ENCODE measurements around the gene MICALL1. TPM values are rescaled to one million over a fixed set of nuclear protein-coding genes. Genes with fewer than 3 reads are reported as not detected.
"Not testable (repeated sequence)": the region's sequence is repeated elsewhere in the genome, so short reads cannot be mapped to it uniquely, and the experiment has no call there.

Gene MICALL1
- total RNA-seq, 2 experiments from 2014 or later, result 14.2 to 16.6 TPM

- H3K4me3 Mint-ChIP-seq, H3K27me3 Mint-ChIP-seq, H3K9me3 Mint-ChIP-seq, H3K27ac Mint-ChIP-seq, DNase-seq, H3K4me1 Mint-ChIP-seq, H3K36me3 Mint-ChIP-seq: not testable (repeated sequence)
Observed at GRCh38 chr22:37976022-37976421, 69.9 kb downstream of the MICALL1 start.

DNA sequence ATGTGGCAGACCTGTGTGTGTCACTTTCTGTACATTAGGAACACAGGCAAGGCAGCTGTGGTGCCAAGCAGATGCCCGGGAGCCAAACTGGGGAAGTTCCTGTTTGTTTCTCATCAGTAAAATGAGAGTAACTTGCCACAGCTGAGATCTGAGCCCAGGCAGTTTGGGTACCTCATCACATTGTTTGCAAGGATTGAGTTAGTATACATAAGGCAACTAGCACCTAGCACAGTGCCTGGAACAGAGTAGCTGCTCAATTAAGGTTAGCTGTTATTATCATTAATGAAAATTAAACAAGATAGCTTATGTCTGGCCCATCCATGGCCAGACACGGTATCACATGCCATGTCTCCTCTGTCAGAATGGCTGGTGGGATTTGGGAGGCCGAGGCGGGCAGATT, 70.5 kb downstream of the MICALL1 start:
- no peak for DNase-seq
- Mint-ChIP-seq H3K4me3 (no peak overlapping the region), H3K9me3 (no peaks in the 10 kb centered on the region), H3K4me1 (no peaks in the 10 kb centered on the region), H3K36me3 (no peaks in the 10 kb centered on the region), H3K27me3 (no peaks in the 10 kb centered on the region), H3K27ac (no peak overlapping the region)

- H3K4me3 Mint-ChIP-seq, result no peak overlapping the region
- no peaks in the 10 kb centered on the region for H3K36me3 Mint-ChIP-seq
- H3K27me3 Mint-ChIP-seq, result no peaks in the 10 kb centered on the region
- H3K4me1 Mint-ChIP-seq, result no peaks in the 10 kb centered on the region
- no peaks in the 10 kb centered on the region for H3K9me3 Mint-ChIP-seq
- H3K27ac Mint-ChIP-seq, result no peak overlapping the region
- no peak for DNase-seq
Observed at GRCh38 chr22:37979782-37980181, 73.7 kb downstream of the MICALL1 start.

GRCh38 chr22:37981282-37982011, 75.3 kb downstream of the MICALL1 start:
- Mint-ChIP-seq H3K27ac (no peak overlapping the region), H3K4me3 (no peak overlapping the region), H3K9me3 (no peaks in the 10 kb centered on the region)

DNA sequence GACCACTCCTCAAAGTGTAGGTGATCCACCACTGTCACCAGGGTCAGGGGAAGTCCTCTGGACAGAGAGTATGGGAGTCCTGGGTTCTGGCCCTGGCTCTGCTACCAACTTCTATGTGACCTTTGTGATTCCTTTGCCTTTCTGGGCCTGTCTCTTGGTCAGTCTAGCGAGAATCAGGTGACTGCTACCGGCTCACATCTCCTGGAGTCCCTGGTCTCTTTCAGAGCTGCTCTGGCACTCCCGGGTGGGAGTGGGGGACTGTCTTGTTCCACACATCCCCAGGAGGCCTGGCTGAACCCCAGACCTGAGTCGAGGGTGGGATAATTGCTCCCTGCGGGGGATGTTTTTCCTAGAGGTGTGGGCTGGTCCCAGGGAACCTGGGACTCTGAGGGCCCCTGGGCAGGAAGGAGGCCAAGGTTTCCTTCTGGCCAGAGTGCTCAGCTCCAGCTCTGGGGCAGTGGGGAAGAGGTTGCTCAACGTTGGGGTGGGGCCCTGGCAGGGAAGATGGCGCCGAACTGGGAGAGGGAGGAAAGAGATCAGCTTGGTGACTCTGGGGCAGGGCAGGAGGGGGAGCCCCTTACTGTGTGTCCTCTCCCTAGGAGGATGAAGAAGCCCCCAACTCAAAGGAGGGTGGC, 76.2 kb downstream of the MICALL1 start:
- H3K27ac Mint-ChIP-seq, result no peak overlapping the region
- H3K4me3 Mint-ChIP-seq, result no peak overlapping the region

More at GRCh38 chr22:37981282-37982011, 75.3 kb downstream of the MICALL1 start:
- Mint-ChIP-seq H3K36me3 (no peaks in the 10 kb centered on the region), H3K4me1 (no peaks in the 10 kb centered on the region), H3K27me3 (no peaks in the 10 kb centered on the region)
- no peak for DNase-seq

DNA sequence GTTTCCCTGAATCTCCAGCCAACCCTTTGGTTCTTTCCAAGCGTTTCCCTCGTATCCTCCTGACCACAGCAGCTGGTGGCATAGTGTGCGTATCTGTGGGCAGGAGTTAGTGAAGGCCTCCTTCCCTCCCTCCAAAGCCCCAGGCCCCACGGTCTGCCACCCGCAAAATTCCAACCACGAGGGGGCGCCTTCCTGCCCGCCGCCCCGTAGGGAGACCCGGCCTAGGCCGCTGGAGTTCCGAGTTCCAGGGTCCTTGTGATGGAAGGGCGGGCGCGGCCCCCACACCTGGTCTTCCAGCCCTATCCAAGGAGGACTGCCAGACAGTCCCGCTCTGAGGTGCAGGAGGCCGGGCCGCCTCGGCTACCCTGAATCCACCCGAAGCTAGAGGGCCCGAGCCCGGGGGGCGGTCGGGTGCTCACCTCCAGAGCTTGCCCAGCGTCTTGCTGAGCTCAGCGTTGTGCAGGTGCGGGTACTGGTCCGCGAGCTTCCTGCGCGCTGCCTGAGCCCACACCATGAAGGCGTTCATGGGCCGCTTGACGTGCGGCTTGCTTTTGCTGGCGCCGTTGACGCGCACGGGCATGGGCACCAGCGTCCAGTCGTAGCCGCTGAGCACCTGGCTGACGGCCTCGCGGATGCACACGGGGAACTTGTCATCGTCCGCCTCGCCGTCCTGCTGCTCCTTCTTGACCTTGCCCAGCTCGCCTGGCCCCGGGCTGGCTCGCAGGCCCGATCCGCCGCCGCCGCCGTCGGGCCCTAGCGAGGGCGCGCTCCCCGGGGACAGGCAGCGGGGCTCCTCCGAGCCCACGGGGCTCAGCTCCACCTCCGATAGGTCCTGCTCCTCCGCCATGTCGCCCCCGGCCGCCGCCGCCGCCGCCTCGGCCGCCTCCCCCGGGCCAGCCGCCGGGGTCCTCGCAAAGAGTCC, 77.1 kb downstream of the MICALL1 start:
- Mint-ChIP-seq H3K9me3 (no peaks in the 10 kb centered on the region), H3K36me3 (no peaks in the 10 kb centered on the region), H3K27me3 (no peaks in the 10 kb centered on the region), H3K27ac (no peak overlapping the region), H3K4me3 (no peak overlapping the region), H3K4me1 (no peaks in the 10 kb centered on the region)
- DNase-seq, result no peak

More for the DNA sequence above, 76.2 kb downstream of the MICALL1 start:
- Mint-ChIP-seq H3K36me3 (no peaks in the 10 kb centered on the region), H3K9me3 (no peaks in the 10 kb centered on the region), H3K4me1 (no peaks in the 10 kb centered on the region), H3K27me3 (no peaks in the 10 kb centered on the region)
- DNase-seq, result no peak

DNA sequence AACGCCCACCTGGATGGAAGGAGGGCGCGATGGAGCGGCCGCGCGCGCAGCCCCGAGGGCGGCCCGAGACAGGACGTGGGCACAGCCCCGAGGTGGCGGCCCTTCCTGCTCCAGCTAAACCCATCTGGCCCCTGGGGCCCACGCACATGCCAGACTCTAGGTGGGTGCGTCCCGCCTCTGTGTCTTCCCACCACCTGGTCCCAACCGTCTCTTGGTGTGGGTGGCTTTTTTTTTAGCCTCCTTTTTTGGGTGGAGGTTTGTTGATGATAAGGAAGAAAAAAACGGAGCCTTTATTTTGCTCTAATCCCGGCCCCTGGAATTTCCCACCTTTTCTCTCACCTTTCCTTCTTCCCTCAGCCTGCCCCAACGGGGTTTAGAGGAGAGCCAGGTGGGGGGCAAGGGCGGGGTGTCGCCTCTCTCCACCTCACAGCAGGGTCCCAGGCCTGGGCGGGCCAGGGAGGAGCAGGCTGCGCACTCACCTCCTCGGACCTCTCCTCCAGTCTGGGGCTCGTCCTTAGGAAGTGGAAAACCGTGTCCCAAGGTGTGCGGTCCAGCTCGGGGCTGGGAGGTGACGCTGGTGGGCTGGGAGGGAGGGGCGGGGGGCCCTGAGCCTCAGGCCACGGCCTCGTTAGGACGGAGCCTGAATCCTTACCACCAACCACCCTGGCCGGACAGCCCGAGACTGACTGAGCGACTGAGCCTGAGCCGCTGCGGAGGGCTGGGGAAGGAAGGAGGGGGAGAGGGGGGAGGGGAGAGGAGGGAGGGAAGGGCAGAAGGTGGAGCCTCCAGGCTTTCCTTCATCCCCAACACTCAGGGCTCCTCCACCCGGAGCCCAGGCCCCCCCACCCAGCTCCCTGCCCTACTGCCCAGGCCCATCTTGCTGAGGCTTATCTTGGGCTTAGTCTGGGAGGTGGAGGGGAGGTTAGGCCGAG, 78.0 kb downstream of the MICALL1 start, which contains the start of gene SOX10:
SOX10 (minus strand) TSS at position 696 of the 932 bp plus-strand sequence. CDS start 771 bp downstream, outside the sequence.
- H3K9me3 Mint-ChIP-seq, result no peaks in the 10 kb centered on the region
- no peaks in the 10 kb centered on the region for H3K4me1 Mint-ChIP-seq
- no peak for DNase-seq
- no peak within 1 kb of the TSS for H3K27ac Mint-ChIP-seq
- no peaks in the 10 kb centered on the region for H3K36me3 Mint-ChIP-seq
- H3K27me3 Mint-ChIP-seq, result no peaks in the 10 kb centered on the region
- no peak within 1 kb of the TSS for H3K4me3 Mint-ChIP-seq

- Mint-ChIP-seq H3K4me1 (no peaks in the 10 kb centered on the region), H3K36me3 (no peaks in the 10 kb centered on the region), H3K27me3 (no peaks in the 10 kb centered on the region), H3K27ac (no peak overlapping the region), H3K9me3 (no peaks in the 10 kb centered on the region), H3K4me3 (no peak overlapping the region)
- DNase-seq, result no peak
Observed at GRCh38 chr22:37985050-37985585, 79.0 kb downstream of the MICALL1 start.

DNA sequence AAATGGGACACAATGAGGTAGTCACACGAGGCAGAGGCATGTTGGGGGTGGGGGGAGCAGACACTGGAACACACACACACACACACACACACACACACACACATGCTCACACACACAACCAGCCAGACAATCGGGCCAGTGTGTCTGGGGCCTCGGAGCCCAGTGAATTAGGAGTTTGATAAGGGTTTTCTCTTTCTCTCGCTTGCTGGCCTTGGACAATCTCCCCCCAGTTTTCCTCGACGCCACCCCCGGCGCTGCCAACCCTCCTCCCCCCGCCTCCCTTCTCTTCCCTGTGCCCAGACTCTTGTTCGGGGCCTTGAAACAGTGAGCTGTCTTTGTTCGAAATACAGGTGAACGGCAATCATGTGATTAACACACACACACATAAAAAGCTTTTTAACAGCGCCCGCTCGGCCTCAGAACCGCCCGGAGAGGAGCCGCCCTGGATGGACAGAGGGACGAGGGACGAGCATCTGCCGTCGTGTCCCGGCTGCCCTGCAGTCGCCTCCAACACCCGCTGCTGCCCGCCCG, 79.7 kb downstream of the MICALL1 start:
- DNase-seq, result no peak
- no peak overlapping the region for H3K27ac Mint-ChIP-seq
- no peaks in the 10 kb centered on the region for H3K36me3 Mint-ChIP-seq
- no peak overlapping the region for H3K4me3 Mint-ChIP-seq
- H3K27me3 Mint-ChIP-seq, result no peaks in the 10 kb centered on the region
- no peaks in the 10 kb centered on the region for H3K9me3 Mint-ChIP-seq
- no peaks in the 10 kb centered on the region for H3K4me1 Mint-ChIP-seq

GRCh38 chr22:37986371-37986770, 80.3 kb downstream of the MICALL1 start:
- Mint-ChIP-seq H3K27me3 (no peaks in the 10 kb centered on the region), H3K36me3 (no peaks in the 10 kb centered on the region), H3K4me1 (no peaks in the 10 kb centered on the region), H3K9me3 (no peaks in the 10 kb centered on the region), H3K4me3 (no peak overlapping the region), H3K27ac (no peak overlapping the region)
- DNase-seq, result no peak

DNA sequence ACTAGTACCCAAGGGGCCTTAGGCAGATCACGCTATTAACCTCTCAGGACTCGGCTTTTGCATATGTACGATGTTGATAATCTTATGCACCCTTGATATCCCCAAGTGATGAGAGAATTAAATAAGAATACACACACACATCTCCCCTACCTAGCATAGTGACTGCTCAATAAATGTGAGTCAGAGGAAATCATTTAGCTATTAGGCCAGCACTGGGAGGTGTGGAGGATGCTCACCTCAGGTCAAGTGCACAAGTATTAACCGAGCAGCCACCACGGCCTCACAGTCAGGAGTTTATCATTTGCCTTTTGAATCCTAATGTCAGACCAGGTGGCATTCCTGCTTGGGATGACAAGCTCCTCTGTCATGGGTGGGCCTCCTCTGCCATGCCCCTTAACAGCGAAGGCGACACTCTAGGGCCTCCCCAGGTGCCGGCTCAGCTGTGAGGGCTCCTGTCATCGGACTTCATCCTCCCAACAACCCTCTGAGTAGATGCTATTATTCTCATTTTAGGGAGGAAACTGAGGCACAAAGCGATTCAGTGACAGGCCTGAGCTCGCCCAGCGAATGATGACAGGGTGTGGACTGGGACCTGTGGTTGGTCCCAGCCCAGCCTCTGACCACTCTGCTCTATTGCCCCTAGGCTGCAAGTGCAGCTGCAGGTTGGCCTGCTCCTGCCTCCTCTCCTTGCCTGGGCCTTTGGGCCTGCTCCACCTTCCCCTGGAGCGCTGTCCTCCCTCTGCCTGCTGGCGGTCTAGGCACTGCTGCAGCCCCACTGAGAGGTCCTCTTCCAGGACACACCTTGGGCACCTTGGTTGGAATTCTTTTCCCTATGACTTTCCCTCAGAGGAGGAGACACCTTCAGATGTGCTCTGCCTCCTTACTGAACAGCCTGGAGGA, 83.3 kb downstream of the MICALL1 start:
- H3K27ac Mint-ChIP-seq, result no peak overlapping the region
- peaks cover 2% of the 10 kb centered on the region for H3K4me1 Mint-ChIP-seq
- H3K9me3 Mint-ChIP-seq, result no peaks in the 10 kb centered on the region
- H3K36me3 Mint-ChIP-seq, result no peaks in the 10 kb centered on the region
- no peaks in the 10 kb centered on the region for H3K27me3 Mint-ChIP-seq
- no peak for DNase-seq
- no peak overlapping the region for H3K4me3 Mint-ChIP-seq

- Mint-ChIP-seq H3K9me3 (no peaks in the 10 kb centered on the region), H3K27me3 (no peaks in the 10 kb centered on the region), H3K27ac (no peak overlapping the region), H3K4me3 (no peak overlapping the region), H3K4me1 (peaks cover 2% of the 10 kb centered on the region), H3K36me3 (no peaks in the 10 kb centered on the region)
- DNase-seq, result no peak
Observed at GRCh38 chr22:37990301-37990700, 84.2 kb downstream of the MICALL1 start.

- peaks cover 2% of the 10 kb centered on the region for H3K4me1 Mint-ChIP-seq
- H3K36me3 Mint-ChIP-seq, result no peaks in the 10 kb centered on the region
- no peak for DNase-seq
- no peak overlapping the region for H3K4me3 Mint-ChIP-seq
- H3K27ac Mint-ChIP-seq, result no peak overlapping the region
- no peaks in the 10 kb centered on the region for H3K9me3 Mint-ChIP-seq
- no peaks in the 10 kb centered on the region for H3K27me3 Mint-ChIP-seq
Observed at GRCh38 chr22:37990862-37991261, 84.8 kb downstream of the MICALL1 start.
